T-helper 1 cell treated with Interleukin-12 subunit alpha and Interleukin-12 subunit beta and Interleukin-4 antibody, amounts not matched to agents 30 μg/mL and 1 μg/mL, for 36 hours (primary cell): ENCODE results near the gene TCF15.

Experiments
- H3K27ac Mint-ChIP-seq: one replicate; pipeline ENCODE4 v1.8.0; 2021; ENCODE audit warnings: mild to moderate bottlenecking, mixed read lengths
- H3K27me3 Mint-ChIP-seq: one replicate; pipeline ENCODE4 v1.8.0; 2021; ENCODE audit warnings: low read depth, mixed read lengths
- H3K36me3 Mint-ChIP-seq: one replicate; pipeline ENCODE4 v1.8.0; 2021; ENCODE audit warnings: low read depth, mixed read lengths
- H3K4me1 Mint-ChIP-seq: one replicate; pipeline ENCODE4 v1.8.0; 2021; ENCODE audit warnings: low read depth, mixed read lengths
- H3K4me3 Mint-ChIP-seq: one replicate; pipeline ENCODE4 v1.8.0; 2021; ENCODE audit warnings: mild to moderate bottlenecking, moderate library complexity, mixed read lengths
- H3K9me3 Mint-ChIP-seq: one replicate; pipeline ENCODE4 v1.8.0; 2021; ENCODE audit warnings: mixed read lengths

Gene TCF15, protein sequence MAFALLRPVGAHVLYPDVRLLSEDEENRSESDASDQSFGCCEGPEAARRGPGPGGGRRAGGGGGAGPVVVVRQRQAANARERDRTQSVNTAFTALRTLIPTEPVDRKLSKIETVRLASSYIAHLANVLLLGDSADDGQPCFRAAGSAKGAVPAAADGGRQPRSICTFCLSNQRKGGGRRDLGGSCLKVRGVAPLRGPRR

DNA sequence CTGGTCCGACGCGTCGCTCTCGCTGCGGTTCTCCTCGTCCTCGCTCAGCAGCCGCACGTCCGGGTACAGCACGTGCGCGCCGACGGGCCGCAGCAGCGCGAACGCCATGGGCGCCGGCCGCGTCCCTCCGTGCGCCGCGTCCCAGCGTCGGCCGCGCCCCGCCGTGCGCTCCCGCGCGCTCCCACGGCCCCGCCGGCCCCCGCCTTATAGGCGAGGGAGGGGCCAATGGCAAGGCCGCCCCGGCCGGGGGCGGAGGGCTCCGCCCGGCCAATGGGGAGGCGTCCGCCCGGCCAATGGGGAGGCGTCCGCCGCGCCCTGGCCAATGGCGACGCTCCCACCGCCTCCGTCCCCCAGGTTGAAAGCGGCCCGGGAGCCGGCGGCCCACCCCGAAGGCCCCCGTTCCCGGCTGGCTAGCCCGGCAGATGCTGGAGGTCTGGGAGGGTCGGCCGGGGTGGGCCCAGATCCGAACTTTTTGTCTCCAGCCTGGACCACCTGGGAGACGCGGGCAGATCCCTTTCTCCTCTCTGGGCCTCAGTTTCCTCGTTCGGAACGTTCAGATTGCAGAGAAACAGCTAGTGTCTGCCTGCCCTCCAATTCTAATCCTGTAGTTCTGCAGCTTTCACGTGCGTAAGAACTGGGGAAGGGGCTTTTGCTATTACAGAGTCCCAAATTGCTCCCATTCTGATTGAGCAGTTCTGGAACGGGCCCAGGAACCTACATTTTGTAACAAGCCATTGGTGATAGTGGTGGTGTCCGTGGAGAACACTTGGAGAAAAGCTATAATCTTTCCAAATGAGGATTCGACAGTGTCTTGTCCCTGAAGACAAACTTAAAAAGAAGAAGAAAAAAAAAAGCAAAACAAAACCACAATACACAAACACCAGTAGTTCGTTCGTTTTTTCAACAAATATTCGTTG, at the start of gene TCF15:
Gene TCF15 (minus strand): TSS at position 180 of the 917 bp plus-strand sequence. CDS start 72 bp downstream, at position 108.
- Mint-ChIP-seq H3K4me3 (no peak within 1 kb of the TSS), H3K9me3 (no peaks in the 10 kb centered on the region), H3K36me3 (no peaks in the 10 kb centered on the region), H3K4me1 (peaks cover 4% of the 10 kb centered on the region), H3K27me3 (peaks cover 60% of the 10 kb centered on the region), H3K27ac (no peak within 1 kb of the TSS)

DNA sequence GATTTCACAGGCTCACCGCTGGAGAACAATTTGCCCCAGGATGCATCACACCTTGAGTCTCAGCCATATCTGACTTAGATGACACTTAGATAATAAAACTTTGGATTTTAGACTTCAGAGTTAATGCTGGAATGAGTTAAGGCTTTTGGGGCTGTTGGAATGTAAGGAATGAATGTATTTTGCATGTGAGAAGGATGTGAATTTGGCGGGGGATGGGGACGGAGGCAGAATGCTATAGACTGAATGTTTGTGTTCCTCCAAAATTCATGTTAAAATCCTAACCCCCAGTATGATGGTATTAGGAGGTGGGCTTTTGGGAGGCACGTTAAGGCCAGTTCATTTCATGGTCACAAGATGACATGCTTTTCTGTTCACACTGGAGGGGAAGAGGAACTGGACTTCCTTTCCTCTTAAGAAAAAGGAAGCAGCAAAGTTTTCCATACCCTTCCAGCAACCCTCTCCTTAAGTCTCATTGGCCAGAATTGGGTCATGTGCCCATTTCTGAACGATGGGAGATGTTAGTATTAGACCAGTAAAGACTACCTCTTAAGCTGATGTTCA, 48.7 kb upstream of the TCF15 start:
- H3K27me3 Mint-ChIP-seq, result peaks cover 65% of the 10 kb centered on the region
- no peaks in the 10 kb centered on the region for H3K9me3 Mint-ChIP-seq
- H3K4me1 Mint-ChIP-seq, result peaks cover 15% of the 10 kb centered on the region
- H3K36me3 Mint-ChIP-seq, result peaks cover 4% of the 10 kb centered on the region
- H3K4me3 Mint-ChIP-seq, result no peak overlapping the region
- H3K27ac Mint-ChIP-seq, result no peak overlapping the region

DNA sequence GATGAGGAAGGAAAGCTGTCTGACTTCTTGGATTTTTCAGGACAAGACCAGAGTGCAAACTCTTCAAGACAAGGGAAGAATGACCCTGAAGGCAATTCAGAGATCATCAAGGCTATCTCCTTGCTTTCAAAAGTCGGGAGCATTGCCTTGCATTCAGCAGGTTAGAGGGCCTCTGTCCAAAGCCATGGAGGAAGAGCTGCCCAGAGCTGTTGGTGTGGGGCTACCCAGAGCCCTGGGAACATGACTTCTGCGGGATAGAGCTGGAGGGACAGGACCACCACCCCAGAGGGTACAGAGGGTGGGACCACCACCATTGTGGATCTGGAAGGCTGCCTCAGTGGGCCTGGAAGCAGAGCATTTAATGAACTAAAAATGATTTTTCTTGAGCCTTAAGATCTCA, 48.1 kb upstream of the TCF15 start:
- H3K9me3 Mint-ChIP-seq, result no peaks in the 10 kb centered on the region
- H3K27ac Mint-ChIP-seq, result no peak overlapping the region
- H3K4me1 Mint-ChIP-seq, result peaks cover 17% of the 10 kb centered on the region
- peaks cover 63% of the 10 kb centered on the region for H3K27me3 Mint-ChIP-seq
- no peak overlapping the region for H3K4me3 Mint-ChIP-seq
- peaks cover 4% of the 10 kb centered on the region for H3K36me3 Mint-ChIP-seq

DNA sequence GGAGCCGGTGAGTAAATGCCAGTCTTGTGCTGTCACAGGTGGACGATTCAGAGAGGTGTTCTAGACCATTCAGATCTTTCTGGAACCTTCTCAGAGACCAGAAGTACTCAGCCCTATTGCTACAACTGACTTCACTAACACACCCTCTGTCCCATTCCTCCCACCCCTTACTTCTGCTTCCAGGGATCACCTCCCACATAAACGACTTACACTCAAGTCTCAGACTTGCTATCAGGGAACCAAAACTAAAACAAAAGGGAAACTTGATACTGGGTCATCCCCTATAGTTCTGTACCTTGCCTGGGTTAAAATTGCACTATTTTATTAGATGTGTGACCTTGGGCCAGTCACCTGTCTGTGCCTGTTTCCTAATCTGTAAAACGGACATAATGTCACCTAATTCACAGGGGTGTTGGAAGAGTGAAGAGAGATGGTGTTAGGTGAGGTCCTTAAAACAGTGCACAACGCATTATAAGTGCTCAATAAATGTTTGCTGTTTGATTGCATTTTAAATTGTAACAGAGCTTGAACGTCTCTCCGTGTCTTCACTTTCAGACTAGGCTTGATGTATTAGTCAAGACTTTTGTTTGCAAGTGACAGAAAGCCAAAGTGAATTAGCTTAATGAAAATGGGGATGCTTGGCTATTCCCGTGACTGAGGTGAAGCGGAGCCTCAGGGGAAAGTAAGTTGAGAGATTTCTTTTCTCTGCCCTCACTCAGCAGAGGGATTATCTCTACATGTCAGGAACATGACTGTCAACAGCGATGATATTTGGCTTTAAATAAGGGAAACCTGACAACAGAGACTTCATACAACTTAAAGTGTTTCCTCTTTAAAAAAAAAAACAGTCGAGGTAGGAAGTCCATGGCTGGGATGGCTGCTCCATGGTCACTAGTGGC, 45.9 kb upstream of the TCF15 start:
- no peaks in the 10 kb centered on the region for H3K36me3 Mint-ChIP-seq
- peaks cover 44% of the 10 kb centered on the region for H3K27me3 Mint-ChIP-seq
- H3K27ac Mint-ChIP-seq, result peak overlapping the region; percentile 44
- peaks cover 24% of the 10 kb centered on the region for H3K4me1 Mint-ChIP-seq
- no peak overlapping the region for H3K4me3 Mint-ChIP-seq
- no peaks in the 10 kb centered on the region for H3K9me3 Mint-ChIP-seq

DNA sequence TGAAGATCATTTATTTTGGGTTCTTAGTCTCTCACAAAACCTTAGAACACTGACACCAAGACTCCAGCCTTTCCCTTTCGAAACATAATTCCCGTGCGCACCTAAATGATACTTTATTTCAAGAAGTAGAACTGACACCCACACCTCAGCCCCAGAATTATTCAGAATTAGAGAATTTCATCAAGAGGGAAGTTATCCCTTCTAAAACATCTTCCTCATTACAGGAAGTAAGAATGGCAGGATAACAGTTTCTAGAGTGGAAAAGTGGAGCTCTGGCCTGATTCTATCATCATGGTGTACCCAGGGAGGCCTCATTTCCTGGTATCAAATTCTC, 44.3 kb upstream of the TCF15 start:
- Mint-ChIP-seq H3K27me3 (peaks cover 30% of the 10 kb centered on the region), H3K27ac (peak overlapping the region; percentile 2), H3K4me1 (peaks cover 27% of the 10 kb centered on the region), H3K4me3 (peak overlapping the region; percentile 84), H3K9me3 (no peaks in the 10 kb centered on the region), H3K36me3 (peaks cover 7% of the 10 kb centered on the region)

DNA sequence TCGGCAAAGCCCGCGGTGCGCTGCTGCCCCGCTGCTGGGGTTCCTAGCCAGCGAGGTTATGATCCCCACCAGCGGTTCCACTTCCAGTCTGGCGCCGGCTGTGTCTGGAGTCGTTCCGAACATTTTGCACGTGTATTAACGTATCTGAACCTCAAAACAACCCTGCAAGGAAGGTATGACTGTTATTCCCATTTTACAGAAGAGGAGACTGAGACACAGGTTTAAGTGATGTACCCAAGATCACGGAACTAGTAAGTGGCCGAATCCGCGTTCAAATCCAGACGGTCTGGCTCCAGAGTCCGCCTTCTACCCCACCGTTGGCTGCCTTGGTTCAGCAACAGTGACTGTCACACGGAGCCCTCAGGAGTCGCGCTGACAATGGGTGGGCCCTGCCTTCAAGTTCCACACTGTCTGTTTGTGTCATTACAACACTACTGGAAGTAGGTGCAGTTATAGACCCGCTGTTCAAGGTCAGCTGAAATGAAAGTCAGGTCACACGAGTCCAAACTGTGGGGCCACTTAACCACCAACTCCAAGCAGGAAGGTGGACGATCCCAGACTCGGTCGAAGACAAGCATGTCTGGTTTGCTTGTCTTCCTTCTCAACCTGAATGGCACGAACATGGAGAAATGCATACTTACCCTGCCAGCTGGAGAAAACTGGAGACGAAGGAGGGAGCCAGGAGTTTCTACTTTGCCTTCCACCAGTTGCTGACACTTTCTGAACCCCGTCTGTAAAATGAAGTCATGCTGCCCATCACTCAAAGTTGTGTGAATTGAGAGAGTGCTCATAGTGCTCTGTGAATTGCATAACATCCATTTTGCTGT, 43.7 kb upstream of the TCF15 start:
- Mint-ChIP-seq H3K9me3 (no peaks in the 10 kb centered on the region), H3K4me1 (peaks cover 30% of the 10 kb centered on the region), H3K27me3 (peaks cover 26% of the 10 kb centered on the region), H3K36me3 (peaks cover 10% of the 10 kb centered on the region), H3K27ac (peak overlapping the region; percentile 77), H3K4me3 (peak overlapping the region; percentile 84)

DNA sequence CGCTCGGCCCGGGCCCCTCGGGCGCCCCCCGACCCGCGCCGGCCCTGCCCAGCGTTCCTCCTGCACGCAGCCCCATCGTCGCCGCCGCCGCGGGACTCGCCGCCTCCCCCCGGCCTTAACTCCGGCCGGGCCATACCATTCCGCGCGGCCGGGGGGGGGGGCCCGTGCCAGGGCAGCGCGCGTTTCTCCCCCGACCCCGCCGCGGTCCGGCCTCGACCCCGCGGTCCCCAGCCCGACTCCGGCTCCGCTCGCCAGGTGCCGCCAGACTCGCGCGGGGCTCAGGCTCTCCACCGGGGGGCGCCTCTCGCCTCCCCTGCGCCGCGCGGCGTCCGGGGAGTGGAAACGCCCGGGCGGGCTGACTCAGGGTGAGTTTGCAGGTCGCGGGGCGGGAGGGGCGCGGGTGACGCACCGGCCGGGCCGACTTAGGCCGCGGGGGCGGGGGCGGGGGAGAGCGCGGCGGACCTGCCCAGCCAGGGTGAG, 43.0 kb upstream of the TCF15 start, which contains the start of gene SRXN1:
Gene SRXN1 (minus strand): TSS at position 91 of the 480 bp plus-strand sequence. CDS start 15 bp downstream, at position 76.
- Mint-ChIP-seq H3K36me3 (peaks cover 17% of the 10 kb centered on the region), H3K9me3 (no peaks in the 10 kb centered on the region), H3K4me1 (peaks cover 30% of the 10 kb centered on the region), H3K27me3 (peaks cover 20% of the 10 kb centered on the region), H3K4me3 (peak within 1 kb of the TSS; percentile 84), H3K27ac (peak within 1 kb of the TSS; percentile 77)

DNA sequence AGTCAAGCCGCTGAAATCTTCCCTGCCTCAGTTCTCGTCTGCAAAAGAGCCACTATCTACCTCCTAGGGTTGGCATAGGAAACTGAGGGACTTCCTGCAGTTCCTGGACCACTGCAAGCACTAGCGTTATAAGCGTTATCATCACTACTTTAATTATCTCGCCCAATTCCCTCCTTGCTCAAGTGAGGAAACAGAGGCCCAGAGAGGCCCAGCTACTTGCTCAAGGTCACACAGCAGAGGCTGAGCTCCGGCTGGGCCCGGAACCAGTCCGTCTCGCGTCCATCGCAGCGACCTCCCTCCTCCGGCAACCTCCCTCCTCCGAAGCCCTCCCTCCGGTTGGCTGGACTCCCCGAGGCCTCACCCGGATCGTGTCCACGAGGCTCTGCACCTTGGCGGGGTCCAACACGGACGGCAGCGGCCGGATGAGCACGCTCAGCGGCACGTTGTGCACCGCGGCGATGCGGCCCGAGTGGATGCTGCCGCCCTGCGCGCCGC, 42.6 kb upstream of the TCF15 start:
- Mint-ChIP-seq H3K27me3 (peaks cover 15% of the 10 kb centered on the region), H3K36me3 (peaks cover 21% of the 10 kb centered on the region), H3K9me3 (no peaks in the 10 kb centered on the region), H3K27ac (peak overlapping the region; percentile 55), H3K4me1 (peaks cover 30% of the 10 kb centered on the region), H3K4me3 (peak overlapping the region; percentile 70)

DNA sequence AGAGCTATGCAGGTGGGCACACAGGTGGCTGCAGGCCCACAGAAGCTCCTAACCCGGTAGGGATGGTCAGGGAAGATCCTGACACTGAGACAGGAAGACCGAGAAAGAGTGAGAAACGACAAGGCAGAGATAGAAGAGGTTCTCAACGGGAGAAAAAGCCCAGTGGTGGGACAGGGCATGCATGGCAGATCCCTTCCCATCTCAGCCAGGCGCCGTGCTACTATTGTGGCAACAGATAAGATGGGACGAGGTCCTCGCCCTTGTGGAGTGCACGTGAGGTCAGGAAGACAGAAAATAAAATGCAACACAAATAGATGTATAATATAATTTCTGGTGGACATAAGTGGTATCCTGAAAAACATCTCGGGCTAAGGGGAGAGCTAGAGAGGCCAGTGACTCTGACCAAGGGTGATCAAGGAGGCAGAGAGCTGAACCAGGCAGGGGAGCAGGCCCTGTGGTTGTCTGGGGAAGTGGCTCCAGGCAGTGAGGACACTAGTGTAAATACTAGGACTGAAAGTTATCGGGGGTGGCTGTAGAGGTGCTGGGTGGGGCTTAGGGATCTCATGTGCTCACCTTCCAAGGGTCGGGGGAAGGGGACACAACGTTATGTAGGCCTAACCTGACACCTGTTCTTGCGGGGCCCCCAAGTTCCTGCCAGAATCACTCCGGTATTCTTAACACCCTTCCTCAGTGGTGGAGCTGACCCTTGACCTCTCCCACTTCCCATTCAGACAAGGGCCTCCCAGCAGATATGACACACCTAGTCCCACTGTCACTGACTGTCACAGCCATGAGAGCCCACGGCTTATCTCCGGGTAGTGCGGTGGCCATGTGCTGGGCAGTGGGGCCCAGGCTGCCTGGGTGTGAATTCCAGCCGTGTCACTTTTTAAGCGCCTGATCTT, 41.9 kb upstream of the TCF15 start:
- Mint-ChIP-seq H3K27me3 (peaks cover 10% of the 10 kb centered on the region), H3K27ac (peak overlapping the region; percentile 67), H3K9me3 (no peaks in the 10 kb centered on the region), H3K36me3 (peaks cover 25% of the 10 kb centered on the region), H3K4me1 (peaks cover 30% of the 10 kb centered on the region), H3K4me3 (peak overlapping the region; percentile 70)

DNA sequence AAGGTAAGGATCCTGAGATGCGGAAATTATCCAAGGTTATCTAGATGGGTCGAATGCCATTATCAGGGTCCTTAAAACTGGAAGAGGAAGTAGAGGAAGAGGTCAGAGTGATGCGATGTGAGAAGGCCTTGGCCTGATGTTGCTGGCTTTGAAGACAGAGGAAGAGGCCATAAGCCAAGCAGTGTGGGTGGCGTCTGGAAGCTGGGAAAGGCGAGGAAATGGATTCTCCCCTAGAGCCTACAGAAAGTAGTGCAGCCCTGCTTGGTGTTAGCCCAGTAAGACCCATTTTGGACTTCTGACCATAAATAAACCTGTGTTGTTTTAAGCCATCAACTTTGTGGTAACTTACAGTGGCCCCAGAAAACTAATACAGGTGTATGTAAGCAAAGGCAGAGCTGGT, 40.8 kb upstream of the TCF15 start:
- Mint-ChIP-seq H3K9me3 (no peaks in the 10 kb centered on the region), H3K4me3 (peak overlapping the region; percentile 70), H3K36me3 (peaks cover 30% of the 10 kb centered on the region), H3K4me1 (peaks cover 30% of the 10 kb centered on the region), H3K27ac (no peak overlapping the region), H3K27me3 (peaks cover 3% of the 10 kb centered on the region)

DNA sequence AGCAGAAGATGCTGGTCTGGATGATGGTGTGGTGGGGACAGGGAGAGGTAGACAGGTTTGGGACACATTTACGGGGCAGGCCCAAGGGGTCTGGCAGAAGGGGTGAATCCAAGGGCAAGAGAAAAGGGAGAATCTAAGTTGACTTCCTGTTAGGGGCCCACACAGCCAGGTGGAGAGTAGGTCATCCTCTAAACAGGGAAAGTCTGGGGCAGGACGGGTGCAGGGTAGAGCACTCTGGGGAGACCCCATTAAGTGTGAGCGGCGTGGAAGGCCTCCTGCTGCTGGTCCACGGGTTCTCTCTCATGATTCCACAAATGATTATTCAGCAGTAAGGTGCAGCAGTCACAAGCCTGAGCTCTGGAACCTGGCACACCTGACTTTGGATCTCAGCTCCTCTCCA, 40.2 kb upstream of the TCF15 start:
- Mint-ChIP-seq H3K36me3 (peaks cover 33% of the 10 kb centered on the region), H3K9me3 (no peaks in the 10 kb centered on the region), H3K27me3 (no peaks in the 10 kb centered on the region), H3K27ac (peak overlapping the region; percentile 19), H3K4me3 (peak overlapping the region; percentile 9), H3K4me1 (peaks cover 33% of the 10 kb centered on the region)

DNA sequence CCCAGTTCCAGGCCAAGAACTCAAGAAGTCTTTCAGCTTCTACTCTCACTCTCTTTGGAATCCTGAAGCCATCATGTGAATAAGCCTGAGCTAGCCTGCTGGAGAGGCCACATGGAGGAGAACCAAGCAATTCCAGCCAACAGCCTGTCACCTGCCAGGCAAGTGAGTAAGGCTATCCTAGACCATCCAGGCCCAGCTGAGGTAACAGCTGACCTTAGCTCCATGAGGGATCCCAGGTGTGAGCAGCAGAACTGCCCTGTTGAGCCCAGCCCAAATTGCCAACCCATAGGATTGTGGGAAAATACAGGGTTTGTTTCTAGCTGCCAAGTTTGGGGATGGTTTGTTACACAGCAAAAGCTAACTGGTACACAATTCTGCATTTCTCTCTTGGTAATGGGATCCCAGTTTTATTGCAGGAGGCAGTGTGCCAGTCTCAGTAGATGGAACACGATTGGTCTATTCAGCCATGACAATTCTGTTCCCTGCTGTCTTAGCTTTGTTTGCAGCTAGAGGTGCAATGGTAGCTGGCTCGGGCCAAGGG, 37.4 kb upstream of the TCF15 start:
- Mint-ChIP-seq H3K27me3 (peaks cover 18% of the 10 kb centered on the region), H3K9me3 (no peaks in the 10 kb centered on the region), H3K4me3 (no peak overlapping the region), H3K27ac (no peak overlapping the region), H3K4me1 (peaks cover 24% of the 10 kb centered on the region), H3K36me3 (peaks cover 34% of the 10 kb centered on the region)
